OCI-LY1 (cell line): ENCODE data around the gene CENPI.

Experiments used
- H2AFZ ChIP-seq: fragments of 200-600 bp; sonication (generic), shearing (Covaris generic); 2 replicates; pipeline ENCODE4 v1.6.0; 2014; ENCODE audit warnings: antibody characterized with exemption, mild to moderate bottlenecking, low read length
- H3F3A ChIP-seq: fragments of 200-600 bp; sonication (generic), shearing (Covaris generic); 2 replicates; pipeline ENCODE4 v1.6.0; 2014; ENCODE audit warnings: mild to moderate bottlenecking, antibody characterized with exemption, low read length, moderate library complexity; ENCODE audit not compliant: insufficient read depth
- H3K27ac ChIP-seq: fragments of 200-600 bp; sonication (generic); 2 replicates; pipeline ENCODE4 v1.5.1; 2014; ENCODE audit warnings: low read length, mixed run types, mild to moderate bottlenecking, low read depth; ENCODE audit not compliant: poor library complexity, severe bottlenecking
- H3K27me3 ChIP-seq: fragments of 200-600 bp; sonication (generic); 2 replicates; pipeline ENCODE4 v1.6.0; 2014; ENCODE audit warnings: antibody characterized with exemption, mild to moderate bottlenecking, low read length, moderate library complexity; ENCODE audit not compliant: insufficient read depth
- H3K36me3 ChIP-seq: fragments of 200-600 bp; sonication (generic); 2 replicates; pipeline ENCODE4 v1.6.1; 2014; ENCODE audit warnings: mild to moderate bottlenecking, antibody characterized with exemption, low read length, moderate library complexity, mixed read lengths; ENCODE audit not compliant: insufficient read depth
- H3K4me1 ChIP-seq: fragments of 200-600 bp; sonication (generic); 2 replicates; pipeline ENCODE4 v1.5.1; 2014; ENCODE audit warnings: mild to moderate bottlenecking, low read length, moderate library complexity; ENCODE audit not compliant: insufficient read depth, severe bottlenecking
- H3K4me2 ChIP-seq: fragments of 200-600 bp; sonication (generic), shearing (Covaris generic); 2 replicates; pipeline ENCODE4 v1.6.1; 2014; ENCODE audit warnings: low read length
- H3K4me3 ChIP-seq: fragments of 200-600 bp; sonication (generic); 2 replicates; pipeline ENCODE4 v1.5.1; 2014; ENCODE audit warnings: low read length, low read depth, mild to moderate bottlenecking, mixed read lengths; ENCODE audit not compliant: poor library complexity, severe bottlenecking
- H3K79me2 ChIP-seq: fragments of 200-600 bp; shearing (Covaris generic); 2 replicates; pipeline ENCODE4 v1.6.1; 2016; ENCODE audit warnings: mixed run types, low read length, mixed read lengths; ENCODE audit not compliant: insufficient read depth
- H3K9ac ChIP-seq: fragments of 200-600 bp; sonication (generic), shearing (Covaris generic); 2 replicates; pipeline ENCODE4 v1.6.1; 2014; ENCODE audit warnings: mild to moderate bottlenecking, low read length, mixed read lengths
- H3K9me2 ChIP-seq: fragments of 200-600 bp; sonication (generic), shearing (Covaris generic); 2 replicates; pipeline ENCODE4 v1.6.1; 2014; ENCODE audit warnings: low read depth, mild to moderate bottlenecking, low read length, mixed read lengths
- H3K9me3 ChIP-seq: fragments of 200-600 bp; shearing (Covaris generic); 2 replicates; pipeline ENCODE4 v1.6.1; 2014; ENCODE audit warnings: low read length, mixed read lengths
- H4K20me1 ChIP-seq: fragments of 200-600 bp; sonication (generic), shearing (Covaris generic); 2 replicates; pipeline ENCODE4 v1.6.0; 2016; ENCODE audit warnings: mild to moderate bottlenecking, low read length; ENCODE audit not compliant: insufficient read depth
- CTCF ChIP-seq: fragments of 200-600 bp; sonication (generic), shearing (Covaris generic); IDR thresholded peaks from 2 replicates; pipeline ENCODE4 v1.5.1; 2017; ENCODE audit warnings: mild to moderate bottlenecking, antibody characterized with exemption, low read length, moderate library complexity, mixed read lengths
- EZH2 ChIP-seq: fragments of 200-600 bp; sonication (generic), shearing (Covaris generic); IDR thresholded peaks from 2 replicates; pipeline ENCODE4 v1.8.0; 2017; ENCODE audit warnings: borderline replicate concordance, mixed run types, mild to moderate bottlenecking, antibody characterized with exemption, low read length, moderate library complexity, mixed read lengths

CENPI gene

GRCh38 chrX:101057093-101057714 is 40.8 kb upstream of the CENPI start:
- Histone ChIP-seq H3F3A (no peaks in the 10 kb centered on the region), H3K4me1 (peaks cover 2% of the 10 kb centered on the region), H3K36me3 (no peaks in the 10 kb centered on the region), H3K9ac (no peak overlapping the region), H3K79me2 (no peaks in the 10 kb centered on the region), H3K27me3 (no peaks in the 10 kb centered on the region), H4K20me1 (no peaks in the 10 kb centered on the region), H3K27ac (no peak overlapping the region), H3K9me2 (no peaks in the 10 kb centered on the region), H3K9me3 (no peaks in the 10 kb centered on the region), H3K4me3 (no peak overlapping the region), H3K4me2 (no peak overlapping the region), H2AFZ (no peak overlapping the region)
- TF ChIP-seq EZH2 (no peak), CTCF (no peak)

GRCh38 chrX:101062176-101062575 is 35.8 kb upstream of the CENPI start:
- Histone ChIP-seq H3K9me2 (no peaks in the 10 kb centered on the region), H3F3A (no peaks in the 10 kb centered on the region), H3K9me3 (no peaks in the 10 kb centered on the region), H3K4me1 (no peaks in the 10 kb centered on the region), H3K27me3 (no peaks in the 10 kb centered on the region), H3K79me2 (no peaks in the 10 kb centered on the region), H2AFZ (no peak overlapping the region), H3K4me3 (no peak overlapping the region), H3K9ac (no peak overlapping the region), H4K20me1 (no peaks in the 10 kb centered on the region), H3K4me2 (no peak overlapping the region), H3K27ac (no peak overlapping the region), H3K36me3 (no peaks in the 10 kb centered on the region)
- TF ChIP-seq EZH2: no peak
- TF ChIP-seq CTCF: no peak

- Histone ChIP-seq H3K36me3 (no peaks in the 10 kb centered on the region), H3F3A (no peaks in the 10 kb centered on the region), H3K4me1 (no peaks in the 10 kb centered on the region), H3K4me3 (no peak overlapping the region), H3K27ac (no peak overlapping the region), H3K9me2 (no peaks in the 10 kb centered on the region), H2AFZ (no peak overlapping the region), H3K9ac (no peak overlapping the region), H3K9me3 (no peaks in the 10 kb centered on the region), H3K4me2 (no peak overlapping the region), H3K79me2 (no peaks in the 10 kb centered on the region), H3K27me3 (no peaks in the 10 kb centered on the region), H4K20me1 (no peaks in the 10 kb centered on the region)
- TF ChIP-seq CTCF (no peak), EZH2 (no peak)
Observed at GRCh38 chrX:101071582-101071981, 26.4 kb upstream of the CENPI start.
